ENCODE data around the gene SLIRP.

Gene SLIRP

DNA sequence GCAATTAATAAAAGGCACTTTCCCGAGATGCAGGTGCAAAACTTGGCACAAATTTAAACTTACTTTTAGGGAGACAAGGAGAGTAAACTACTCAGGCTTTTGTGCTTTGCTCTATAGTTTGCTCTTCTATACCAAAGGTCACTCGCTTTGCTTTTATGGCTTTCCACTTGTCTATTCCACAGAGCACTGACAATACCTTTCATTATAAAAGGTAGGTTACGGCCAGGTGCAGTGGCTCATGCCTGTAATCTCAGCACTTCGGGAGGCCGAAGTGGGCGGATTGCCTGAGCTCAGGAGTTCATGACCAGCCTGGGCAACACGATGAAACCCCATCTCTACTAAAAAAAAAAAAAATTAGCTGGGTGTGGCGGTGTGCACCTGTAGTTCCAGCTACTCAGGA lies 33.0 kb upstream of the SLIRP start:
- TF ChIP-seq, protein P1, sequence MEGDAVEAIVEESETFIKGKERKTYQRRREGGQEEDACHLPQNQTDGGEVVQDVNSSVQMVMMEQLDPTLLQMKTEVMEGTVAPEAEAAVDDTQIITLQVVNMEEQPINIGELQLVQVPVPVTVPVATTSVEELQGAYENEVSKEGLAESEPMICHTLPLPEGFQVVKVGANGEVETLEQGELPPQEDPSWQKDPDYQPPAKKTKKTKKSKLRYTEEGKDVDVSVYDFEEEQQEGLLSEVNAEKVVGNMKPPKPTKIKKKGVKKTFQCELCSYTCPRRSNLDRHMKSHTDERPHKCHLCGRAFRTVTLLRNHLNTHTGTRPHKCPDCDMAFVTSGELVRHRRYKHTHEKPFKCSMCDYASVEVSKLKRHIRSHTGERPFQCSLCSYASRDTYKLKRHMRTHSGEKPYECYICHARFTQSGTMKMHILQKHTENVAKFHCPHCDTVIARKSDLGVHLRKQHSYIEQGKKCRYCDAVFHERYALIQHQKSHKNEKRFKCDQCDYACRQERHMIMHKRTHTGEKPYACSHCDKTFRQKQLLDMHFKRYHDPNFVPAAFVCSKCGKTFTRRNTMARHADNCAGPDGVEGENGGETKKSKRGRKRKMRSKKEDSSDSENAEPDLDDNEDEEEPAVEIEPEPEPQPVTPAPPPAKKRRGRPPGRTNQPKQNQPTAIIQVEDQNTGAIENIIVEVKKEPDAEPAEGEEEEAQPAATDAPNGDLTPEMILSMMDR (IDR thresholded peaks at IDR 0.05; ENCODE audit: extremely low read depth, insufficient read depth, missing control alignments): no peak
- no peak for DNase-seq (ENCODE audit: low spot score)
- in situ Hi-C loops (cut with MboI; ENCODE audit: low pct_unique_long_range_greater_than_20kb, low sequenced_read_pairs, unreplicated experiment): loop anchor here (25.0 kb wide), 1 partner anchor 312 kb away; no protein-coding TSS in a partner anchor

DNA sequence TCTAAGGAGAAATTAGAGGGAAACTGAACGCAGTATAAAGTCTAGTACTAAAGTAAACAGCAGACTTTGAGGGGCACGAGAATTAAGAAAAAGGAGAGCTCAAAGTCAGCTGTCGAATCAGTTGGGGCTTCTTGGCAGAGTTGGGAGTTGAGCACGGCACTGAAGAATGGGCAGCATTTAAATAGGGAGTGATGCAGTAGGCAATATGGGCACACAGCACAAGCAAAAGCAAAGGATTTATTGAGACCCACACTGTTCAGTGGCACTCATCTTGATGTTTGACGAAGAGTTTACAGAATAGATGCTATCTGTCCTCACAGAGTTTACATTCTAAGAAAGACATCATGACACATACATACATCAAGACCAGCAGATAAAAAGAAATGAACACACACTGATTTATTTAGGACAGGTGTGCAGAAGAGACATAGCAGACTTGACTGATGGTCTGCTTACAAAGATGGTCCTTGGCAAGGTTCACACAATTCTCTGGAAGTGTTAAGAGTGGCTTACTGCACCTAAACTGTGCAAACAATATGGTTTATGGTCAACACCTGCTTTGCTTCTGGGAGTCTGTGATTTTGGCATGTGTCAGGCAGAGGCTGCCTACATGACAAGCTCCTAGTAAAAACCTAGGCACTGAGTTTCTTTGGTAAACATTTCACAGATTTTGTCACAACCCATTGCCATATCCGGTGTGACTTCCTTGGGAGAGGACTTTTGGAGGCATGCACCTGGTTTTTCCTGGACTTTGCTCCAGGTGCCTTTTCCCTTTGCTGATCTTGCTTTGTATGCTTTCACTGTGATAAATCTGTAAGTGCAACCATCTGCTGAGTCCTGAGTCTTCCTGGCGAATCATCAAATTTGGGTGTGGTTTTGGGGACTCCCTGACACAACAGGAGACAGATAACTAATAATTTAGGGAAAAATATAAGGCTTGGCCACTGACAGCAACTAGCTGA lies 26.4 kb upstream of the SLIRP start:
- DNase-seq (ENCODE audit: low spot score): no peak
- TF ChIP-seq, protein P1 (IDR thresholded peaks at IDR 0.05; ENCODE audit: extremely low read depth, insufficient read depth, missing control alignments): no peak
- in situ Hi-C loops (cut with MboI; ENCODE audit: low pct_unique_long_range_greater_than_20kb, low sequenced_read_pairs, unreplicated experiment): no loop called here

DNA sequence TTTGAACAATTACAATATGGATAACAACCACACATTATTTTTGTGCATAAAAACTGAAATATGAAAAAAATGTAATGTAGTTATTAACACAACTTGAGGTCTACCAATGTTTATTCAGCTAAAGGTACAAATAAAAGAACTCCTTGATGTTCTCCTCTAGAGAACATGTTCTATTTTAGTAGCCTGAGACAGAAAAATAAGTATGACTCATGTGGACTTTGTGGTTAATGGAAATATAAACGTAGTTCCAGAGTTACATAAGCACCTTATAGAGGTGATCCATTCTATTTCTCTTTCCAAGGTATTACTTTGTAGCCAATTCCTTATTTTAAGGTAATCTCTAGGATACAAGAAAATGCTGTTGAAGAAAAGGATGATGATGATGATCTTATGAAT lies 25.7 kb upstream of the SLIRP start:
- in situ Hi-C loops (cut with MboI; ENCODE audit: low pct_unique_long_range_greater_than_20kb, low sequenced_read_pairs, unreplicated experiment): no loop called here
- TF ChIP-seq, protein P1 (IDR thresholded peaks at IDR 0.05; ENCODE audit: extremely low read depth, insufficient read depth, missing control alignments): no peak
- DNase-seq (ENCODE audit: low spot score): no peak

DNA sequence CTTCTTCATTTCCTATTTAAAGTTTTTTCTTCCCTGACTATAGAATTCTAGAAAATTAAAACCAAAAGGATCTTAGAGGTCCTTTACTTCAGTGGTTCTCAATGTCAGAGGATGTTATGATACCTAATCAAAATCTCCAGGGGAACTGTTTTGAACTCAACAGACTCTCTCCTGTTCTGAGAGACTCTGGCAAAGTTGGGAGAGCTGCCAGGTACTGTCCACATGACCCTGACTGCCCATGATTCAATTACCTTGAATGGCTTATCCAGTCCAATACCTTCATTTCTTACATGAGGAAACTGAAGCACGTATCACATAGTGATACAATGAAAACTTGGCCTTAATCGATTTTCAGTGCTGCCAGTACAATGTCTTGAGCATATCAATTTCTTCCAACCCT lies 16.6 kb upstream of the SLIRP start:
- in situ Hi-C loops (cut with MboI; ENCODE audit: low pct_unique_long_range_greater_than_20kb, low sequenced_read_pairs, unreplicated experiment): no loop called here
- TF ChIP-seq, protein P1 (IDR thresholded peaks at IDR 0.05; ENCODE audit: extremely low read depth, insufficient read depth, missing control alignments): no peak
- no peak for DNase-seq (ENCODE audit: low spot score)

DNA sequence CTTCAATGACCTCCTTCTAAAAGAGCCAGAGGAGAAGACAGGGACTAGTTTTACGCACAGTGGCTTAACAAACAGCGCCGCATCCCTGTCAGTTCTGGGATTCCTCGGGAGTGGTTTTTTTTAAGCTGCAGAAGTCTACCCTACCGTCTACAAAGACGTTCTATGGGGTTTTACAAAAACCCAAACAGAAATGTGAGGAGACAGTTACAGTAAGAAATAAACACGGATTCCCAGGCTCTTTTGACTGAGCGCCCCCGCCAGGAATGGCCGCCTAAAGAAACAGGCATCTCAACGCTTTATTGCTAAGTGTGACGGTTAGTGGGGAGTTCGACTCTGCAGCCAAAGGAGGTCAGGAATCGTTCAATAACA lies 564 bp upstream of the SLIRP start:
- in situ Hi-C loops (cut with MboI; ENCODE audit: low pct_unique_long_range_greater_than_20kb, low sequenced_read_pairs, unreplicated experiment): no loop called here
- DNase-seq (ENCODE audit: low spot score): peak; percentile 34
- TF ChIP-seq, protein P1 (IDR thresholded peaks at IDR 0.05; ENCODE audit: extremely low read depth, insufficient read depth, missing control alignments): peak; percentile 21

DNA sequence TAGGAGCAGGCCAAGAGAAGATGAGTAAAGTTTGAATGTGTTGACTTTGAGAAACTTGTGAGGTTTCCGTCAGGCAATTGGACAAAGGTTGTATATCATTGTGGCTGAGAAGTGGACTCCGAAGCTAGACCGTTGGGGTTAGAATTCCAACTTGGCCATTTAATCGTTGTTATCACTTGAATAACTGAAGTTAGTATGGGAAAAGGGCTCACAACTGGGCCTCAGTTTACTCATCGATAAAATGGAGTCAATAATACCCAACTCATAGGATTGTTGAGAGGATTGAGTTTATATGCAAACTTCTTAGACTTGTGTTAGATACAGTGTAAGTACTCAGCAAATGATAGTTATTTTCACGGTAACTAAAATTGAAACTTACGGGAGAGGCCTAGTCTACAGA lies 846 bp downstream of the SLIRP start:
- in situ Hi-C loops (cut with MboI; ENCODE audit: low pct_unique_long_range_greater_than_20kb, low sequenced_read_pairs, unreplicated experiment): no loop called here
- no peak for DNase-seq (ENCODE audit: low spot score)
- TF ChIP-seq, protein P1 (IDR thresholded peaks at IDR 0.05; ENCODE audit: extremely low read depth, insufficient read depth, missing control alignments): no peak

Data from GM13977 (cell line).